C4-2B (cell line): ENCODE measurements around the gene DNM1.

Experiments used
- H3K27ac ChIP-seq: fragments of 450-650 bp; 2 replicates; pipeline ENCODE4 v1.5.1; 2017
- CTCF ChIP-seq: fragments of 450-650 bp; conservative IDR thresholded peaks from 2 replicates; pipeline ENCODE4 v1.5.1; 2017; ENCODE audit warnings: mild to moderate bottlenecking
- ZFX ChIP-seq: fragments of 450-650 bp; IDR thresholded peaks from 2 replicates; pipeline ENCODE4 v1.6.1; 2017

DNM1 gene

GRCh38 chr9:128254362-128254761 is 51.2 kb downstream of the DNM1 start:
- no peak for TF ChIP-seq ZFX
- no peak for TF ChIP-seq CTCF
- H3K27ac ChIP-seq: no peak overlapping the region

GRCh38 chr9:128254855-128255759 is 51.9 kb downstream of the DNM1 start:
- no peak overlapping the region for H3K27ac ChIP-seq
- TF ChIP-seq CTCF (peak; percentile 91), ZFX (no peak)

- TF ChIP-seq CTCF (no peak), ZFX (no peak)
Observed at GRCh38 chr9:128257086-128257825, 54.1 kb downstream of the DNM1 start.

GRCh38 chr9:128257907-128258306 is 54.7 kb downstream of the DNM1 start:
- TF ChIP-seq ZFX (no peak), CTCF (no peak)
- no peak overlapping the region for H3K27ac ChIP-seq

More at GRCh38 chr9:128257086-128257825, 54.1 kb downstream of the DNM1 start:
- no peak overlapping the region for H3K27ac ChIP-seq

- TF ChIP-seq ZFX: no peak
- no peak for TF ChIP-seq CTCF
- H3K27ac ChIP-seq: no peak overlapping the region
Observed at GRCh38 chr9:128258326-128258725, 55.1 kb downstream of the DNM1 start.

GRCh38 chr9:128259156-128259555 is 56.0 kb downstream of the DNM1 start:
- no peak overlapping the region for H3K27ac ChIP-seq
- TF ChIP-seq CTCF (no peak), ZFX (no peak)

GRCh38 chr9:128260340-128260739 is 57.2 kb downstream of the DNM1 start:
- H3K27ac ChIP-seq: no peak overlapping the region
- TF ChIP-seq ZFX: no peak
